Transverse colon (tissue), 4 donors: ENCODE results near the gene VAV2. TPM values are rescaled to one million over a fixed set of nuclear protein-coding genes. Genes with fewer than 3 reads are reported as not detected.
"Not testable (repeated sequence)": the region's sequence is repeated elsewhere in the genome, so short reads cannot be mapped to it uniquely, and the experiment has no call there.

ENCODE experiments used
- DNase-seq: peaks from one replicate; pipeline ENCODE4 v3.0.0-alpha.2; 2019
- H3K27ac ChIP-seq, 4 donors: fragments of 200-600 bp; sonication (generic); 2 replicates each; pipeline ENCODE4 v1.5.1; 2016 to 2018; ENCODE audit warnings: inconsistent platforms in 4 of 4
- H3K27me3 ChIP-seq: fragments of 200-600 bp; sonication (generic); 2 replicates; pipeline ENCODE4 v1.5.1; 2017; ENCODE audit warnings: inconsistent platforms
- H3K36me3 ChIP-seq, 4 donors: fragments of 200-600 bp; sonication (generic); 2 replicates each; pipeline ENCODE4 v1.5.1; 2017 to 2019; ENCODE audit warnings: inconsistent platforms in 4 of 4
- H3K4me1 ChIP-seq, 4 donors: fragments of 200-600 bp; sonication (generic); 2 replicates each; pipeline ENCODE4 v1.5.1; 2017 to 2020; ENCODE audit warnings: inconsistent platforms in 4 of 4
- H3K4me3 ChIP-seq, 4 donors: fragments of 200-600 bp; sonication (generic); 1 replicate in 1 of 4; 2 replicates in 3 of 4; pipeline versions ENCODE4 v1.5.1 to v1.6.1; 2017 to 2019; ENCODE audit warnings: inconsistent platforms in 4 of 4
- H3K9me3 ChIP-seq, 2 donors: fragments of 200-600 bp; sonication (generic); 2 replicates each; pipeline ENCODE4 v1.5.1; 2017 to 2019; ENCODE audit warnings: inconsistent platforms in 2 of 2
- EP300 ChIP-seq: sonication (generic); formaldehyde crosslinking; IDR thresholded peaks from one replicate; pipeline ENCODE4 v1.6.1; 2017; ENCODE audit warnings: antibody characterized with exemption, low read depth
- POLR2A ChIP-seq: fragments of 450-650 bp; IDR thresholded peaks from one replicate; pipeline ENCODE4 v1.6.1; 2016; ENCODE audit warnings: antibody characterized with exemption, mild to moderate bottlenecking, moderate library complexity
- POLR2AphosphoS5 ChIP-seq, 3 donors: sonication (generic); formaldehyde crosslinking; IDR thresholded peaks; one replicate each; pipeline ENCODE4 v1.6.1; 2016; ENCODE audit warnings: antibody characterized with exemption in 3 of 3
- WGBS, 2 donors: methylation state at CpG; one replicate each; pipeline ENCODE4 v1.1.5; 2018; ENCODE audit warnings: low coverage in 1 of 2; 5-methylcytosine and 5-hydroxymethylcytosine counted together
- in situ Hi-C, 4 donors: fragments of 200-750 bp; cut with MboI; loops; one replicate each; pipeline versions ENCODE4 v1.15.0 to v1.15.1; 2017; ENCODE audit warnings: low sequenced_read_pairs in 3 of 4, low pct_ligation_motif_present in 1 of 4, low pct_unique_long_range_greater_than_20kb in 1 of 4
- intact Hi-C: fragments of 100-400 bp; cut with DNase I; formaldehyde crosslinking; loops from one replicate; pipeline ENCODE4 v1.15.1; 2023; ENCODE audit warnings: low total_unique reads
- total RNA-seq, 4 donors: library from RNA; depleted of rRNA; stranded (reverse); fragments of >200 nt; gene quantifications; one replicate each; pipeline ENCODE4 v1.1.0, GENCODE V29; 2016
- TF ChIP-seq, protein P1 (sequence below), 5 experiments: fragments of 200-600 bp in 3 of 5; fragments of 450-650 bp in 2 of 5; sonication (generic) in 3 of 5; IDR thresholded peaks; 1 replicate in 2 of 5; 2 replicates in 3 of 5; pipeline ENCODE4 v1.5.1; 2016 to 2017; ENCODE audit warnings: antibody characterized with exemption in 5 of 5, inconsistent platforms in 3 of 5, mild to moderate bottlenecking in 2 of 5, moderate library complexity in 1 of 5

Gene VAV2
- total RNA-seq, 4 donors from 2014 or later: 8.2 to 52.4 (median 24.5) TPM

DNA sequence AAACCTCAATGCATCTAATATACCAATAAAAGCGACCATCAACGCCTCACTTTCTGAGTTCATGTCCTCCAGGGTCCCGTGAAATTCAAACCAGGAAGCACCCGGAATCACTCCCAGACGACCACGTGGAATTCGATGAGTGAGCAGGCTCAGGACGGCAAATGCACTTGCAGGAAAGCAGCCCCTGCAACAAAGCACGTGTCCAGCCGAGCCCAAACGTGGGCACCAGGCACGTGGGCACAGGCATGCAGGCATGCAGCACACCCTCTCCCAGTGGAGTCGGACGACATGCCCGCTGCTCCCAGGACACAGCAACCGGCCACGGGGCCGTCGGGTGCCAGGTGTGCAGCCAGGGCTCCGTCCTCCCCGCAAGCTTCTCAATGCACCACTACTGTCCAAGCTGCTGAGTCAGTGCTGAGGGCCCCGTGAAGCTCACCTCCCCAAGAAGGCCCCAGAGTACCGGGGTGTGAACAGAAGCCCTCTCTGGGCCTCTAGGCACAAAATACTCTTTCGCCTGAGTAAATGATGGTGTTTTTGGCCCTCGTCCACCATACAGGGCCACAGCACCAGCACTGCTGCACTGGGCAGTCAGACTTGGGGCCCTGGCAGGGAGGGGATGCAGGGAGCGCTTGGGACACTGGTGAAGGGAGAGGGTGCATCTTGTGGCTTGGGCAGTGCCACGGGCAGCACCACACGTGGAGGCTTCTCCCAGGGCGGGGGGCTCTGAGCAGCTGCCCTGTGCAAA, 87.6 kb downstream of the VAV2 start:
- H3K4me1 ChIP-seq: no peaks in the 10 kb centered on the region
- no peak for DNase-seq
- 80% methylated on average over 24 of the region's 29 CpGs; no CpG with 5 or more reads in 1 of the 2 donors for WGBS, 2 donors
- intact Hi-C loops: no loop called here
- TF ChIP-seq POLR2AphosphoS5 (IDR thresholded peaks at IDR 0.05) (no peak), EP300 (no peak), POLR2A (no peak)
- TF ChIP-seq, protein P1, sequence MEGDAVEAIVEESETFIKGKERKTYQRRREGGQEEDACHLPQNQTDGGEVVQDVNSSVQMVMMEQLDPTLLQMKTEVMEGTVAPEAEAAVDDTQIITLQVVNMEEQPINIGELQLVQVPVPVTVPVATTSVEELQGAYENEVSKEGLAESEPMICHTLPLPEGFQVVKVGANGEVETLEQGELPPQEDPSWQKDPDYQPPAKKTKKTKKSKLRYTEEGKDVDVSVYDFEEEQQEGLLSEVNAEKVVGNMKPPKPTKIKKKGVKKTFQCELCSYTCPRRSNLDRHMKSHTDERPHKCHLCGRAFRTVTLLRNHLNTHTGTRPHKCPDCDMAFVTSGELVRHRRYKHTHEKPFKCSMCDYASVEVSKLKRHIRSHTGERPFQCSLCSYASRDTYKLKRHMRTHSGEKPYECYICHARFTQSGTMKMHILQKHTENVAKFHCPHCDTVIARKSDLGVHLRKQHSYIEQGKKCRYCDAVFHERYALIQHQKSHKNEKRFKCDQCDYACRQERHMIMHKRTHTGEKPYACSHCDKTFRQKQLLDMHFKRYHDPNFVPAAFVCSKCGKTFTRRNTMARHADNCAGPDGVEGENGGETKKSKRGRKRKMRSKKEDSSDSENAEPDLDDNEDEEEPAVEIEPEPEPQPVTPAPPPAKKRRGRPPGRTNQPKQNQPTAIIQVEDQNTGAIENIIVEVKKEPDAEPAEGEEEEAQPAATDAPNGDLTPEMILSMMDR (IDR thresholded peaks at IDR 0.05): no peak
- no peaks in the 10 kb centered on the region for H3K9me3 ChIP-seq
- no peak overlapping the region for H3K27ac ChIP-seq
- in situ Hi-C loops: no loop called here
- H3K4me3 ChIP-seq: no peak overlapping the region
- no peaks in the 10 kb centered on the region for H3K36me3 ChIP-seq
- H3K27me3 ChIP-seq: no peaks in the 10 kb centered on the region

GRCh38 chr9:133901184-133901835, 90.8 kb downstream of the VAV2 start:
- no peaks in the 10 kb centered on the region for H3K4me1 ChIP-seq
- no peak for DNase-seq
- no peaks in the 10 kb centered on the region for H3K36me3 ChIP-seq
- TF ChIP-seq POLR2AphosphoS5 (IDR thresholded peaks at IDR 0.05) (no peak), EP300 (no peak), POLR2A (no peak)
- TF ChIP-seq, protein P1 (IDR thresholded peaks at IDR 0.05): no peak
- WGBS, 2 donors: 95% methylated on average over 15 of the region's 18 CpGs; no CpG with 5 or more reads in 1 of the 2 donors
- in situ Hi-C loops (no loop called here), intact Hi-C loops (no loop called here)
- H3K27ac ChIP-seq: no peak overlapping the region
- no peak overlapping the region for H3K4me3 ChIP-seq
- H3K9me3 ChIP-seq: no peaks in the 10 kb centered on the region
- H3K27me3 ChIP-seq: no peaks in the 10 kb centered on the region

GRCh38 chr9:133897675-133898074, 94.4 kb downstream of the VAV2 start:
- no peak overlapping the region for H3K4me3 ChIP-seq
- H3K27me3 ChIP-seq: no peaks in the 10 kb centered on the region
- no peaks in the 10 kb centered on the region for H3K36me3 ChIP-seq
- DNase-seq: no peak
- TF ChIP-seq POLR2AphosphoS5 (IDR thresholded peaks at IDR 0.05): no peak
- TF ChIP-seq, protein P1 (IDR thresholded peaks at IDR 0.05): no peak
- TF ChIP-seq EP300: no peak
- no peak for TF ChIP-seq POLR2A
- H3K9me3 ChIP-seq: no peaks in the 10 kb centered on the region
- WGBS, 2 donors: 27 to 71% methylated on average over 2 to 6 of the region's 7 CpGs
- in situ Hi-C loops: no loop called here
- H3K4me1 ChIP-seq: peaks cover 0 to 2% (median under 1%) of the 10 kb centered on the region in 4 donors
- intact Hi-C loops: no loop called here
- H3K27ac ChIP-seq: no peak overlapping the region

- H3K36me3 ChIP-seq, intact Hi-C loops, H3K9me3 ChIP-seq, H3K4me1 ChIP-seq, H3K4me3 ChIP-seq, H3K27ac ChIP-seq, H3K27me3 ChIP-seq, in situ Hi-C loops, DNase-seq: not testable (repeated sequence)
- WGBS, 2 donors: 88 to 91% methylated on average over 5 to 13 of the region's 13 CpGs
Observed at GRCh38 chr9:133896007-133896406, 96.1 kb downstream of the VAV2 start.
